Activated naive CD8-positive, alpha-beta T cell (primary cell): Measurements from ENCODE around the gene INCA1.
"Not testable (repeated sequence)": the region's sequence is repeated elsewhere in the genome, so short reads cannot be mapped to it uniquely, and the experiment has no call there.

Experiments used
- H3K27ac Mint-ChIP-seq: one replicate; pipeline ENCODE4 v1.8.0; 2021; ENCODE audit warnings: mixed read lengths
- H3K27me3 Mint-ChIP-seq: one replicate; pipeline ENCODE4 v1.8.0; 2021; ENCODE audit warnings: mixed read lengths
- H3K36me3 Mint-ChIP-seq: one replicate; pipeline ENCODE4 v1.8.0; 2021; ENCODE audit warnings: mixed read lengths
- H3K4me1 Mint-ChIP-seq: one replicate; pipeline ENCODE4 v1.8.0; 2021; ENCODE audit warnings: low read depth, mixed read lengths
- H3K4me3 Mint-ChIP-seq: one replicate; pipeline ENCODE4 v1.8.0; 2021; ENCODE audit warnings: mild to moderate bottlenecking, mixed read lengths
- H3K9me3 Mint-ChIP-seq: one replicate; pipeline ENCODE4 v1.8.0; 2021; ENCODE audit warnings: low read depth, mixed read lengths

The INCA1 gene

GRCh38 chr17:4997302-4998026 is at the start of gene INCA1, which contains the start of gene KIF1C:
Gene INCA1 (minus strand): TSS chr17:4997522. CDS start chr17:4994437, 3,085 bp downstream.
Gene KIF1C (plus strand): TSS chr17:4997950. CDS start chr17:5000247, 2,297 bp downstream.
- peak within 1 kb of the TSS; percentile 83 for H3K27ac Mint-ChIP-seq
- no peaks in the 10 kb centered on the region for H3K9me3 Mint-ChIP-seq
- H3K27me3 Mint-ChIP-seq: no peaks in the 10 kb centered on the region
- peaks cover 2% of the 10 kb centered on the region for H3K36me3 Mint-ChIP-seq
- peaks cover 21% of the 10 kb centered on the region for H3K4me1 Mint-ChIP-seq
- peak within 1 kb of the TSS; percentile 82 for H3K4me3 Mint-ChIP-seq

- no peak overlapping the region for H3K4me3 Mint-ChIP-seq
Measured at GRCh38 chr17:5045496-5045895, 48.2 kb upstream of the INCA1 start.

GRCh38 chr17:5044630-5045029 is 47.3 kb upstream of the INCA1 start:
- H3K27ac Mint-ChIP-seq: no peak overlapping the region
- no peak overlapping the region for H3K4me3 Mint-ChIP-seq
- H3K27me3 Mint-ChIP-seq: no peaks in the 10 kb centered on the region
- H3K36me3 Mint-ChIP-seq: no peaks in the 10 kb centered on the region
- H3K9me3 Mint-ChIP-seq: no peaks in the 10 kb centered on the region
- H3K4me1 Mint-ChIP-seq: peaks cover 45% of the 10 kb centered on the region

More at GRCh38 chr17:5045496-5045895, 48.2 kb upstream of the INCA1 start:
- Mint-ChIP-seq H3K27me3 (no peaks in the 10 kb centered on the region), H3K4me1 (peaks cover 49% of the 10 kb centered on the region), H3K27ac (no peak overlapping the region), H3K9me3 (no peaks in the 10 kb centered on the region), H3K36me3 (no peaks in the 10 kb centered on the region)

- peaks cover 37% of the 10 kb centered on the region for H3K4me1 Mint-ChIP-seq
- no peaks in the 10 kb centered on the region for H3K9me3 Mint-ChIP-seq
- no peak overlapping the region for H3K27ac Mint-ChIP-seq
- H3K4me3 Mint-ChIP-seq: peak overlapping the region; percentile 32
- H3K27me3 Mint-ChIP-seq: no peaks in the 10 kb centered on the region
- H3K36me3 Mint-ChIP-seq: no peaks in the 10 kb centered on the region
Measured at GRCh38 chr17:5043524-5043923, 46.2 kb upstream of the INCA1 start.

GRCh38 chr17:5042157-5043022 is 45.1 kb upstream of the INCA1 start:
- Mint-ChIP-seq H3K36me3 (no peaks in the 10 kb centered on the region), H3K27me3 (no peaks in the 10 kb centered on the region), H3K4me3 (peak overlapping the region; percentile 73), H3K27ac (peak overlapping the region; percentile 83), H3K4me1 (peaks cover 28% of the 10 kb centered on the region), H3K9me3 (no peaks in the 10 kb centered on the region)

- H3K4me3 Mint-ChIP-seq: no peak within 1 kb of the TSS
- H3K4me1 Mint-ChIP-seq: peaks cover 17% of the 10 kb centered on the region
- H3K36me3 Mint-ChIP-seq: no peaks in the 10 kb centered on the region
- H3K27ac Mint-ChIP-seq: no peak within 1 kb of the TSS
- no peaks in the 10 kb centered on the region for H3K9me3 Mint-ChIP-seq
- no peaks in the 10 kb centered on the region for H3K27me3 Mint-ChIP-seq
Measured at GRCh38 chr17:5035315-5035714, 38.0 kb upstream of the INCA1 start, which contains the start of gene SLC52A1. Gene SLC52A1 (minus strand): TSS chr17:5035426. CDS start chr17:5034606, 820 bp downstream.

GRCh38 chr17:5034651-5035050 is 37.3 kb upstream of the INCA1 start:
- H3K27ac Mint-ChIP-seq: no peak overlapping the region
- no peaks in the 10 kb centered on the region for H3K36me3 Mint-ChIP-seq
- no peak overlapping the region for H3K4me3 Mint-ChIP-seq
- H3K9me3 Mint-ChIP-seq: no peaks in the 10 kb centered on the region
- no peaks in the 10 kb centered on the region for H3K27me3 Mint-ChIP-seq
- peaks cover 15% of the 10 kb centered on the region for H3K4me1 Mint-ChIP-seq

- no peaks in the 10 kb centered on the region for H3K9me3 Mint-ChIP-seq
- H3K4me1 Mint-ChIP-seq: peaks cover 15% of the 10 kb centered on the region
- H3K4me3 Mint-ChIP-seq: no peak overlapping the region
- H3K27ac Mint-ChIP-seq: no peak overlapping the region
- no peaks in the 10 kb centered on the region for H3K36me3 Mint-ChIP-seq
- H3K27me3 Mint-ChIP-seq: no peaks in the 10 kb centered on the region
Measured at GRCh38 chr17:5034063-5034462, 36.7 kb upstream of the INCA1 start.

GRCh38 chr17:5033352-5034015 is 36.2 kb upstream of the INCA1 start:
- Mint-ChIP-seq H3K4me3 (no peak overlapping the region), H3K9me3 (no peaks in the 10 kb centered on the region), H3K36me3 (no peaks in the 10 kb centered on the region), H3K27me3 (no peaks in the 10 kb centered on the region), H3K4me1 (peaks cover 15% of the 10 kb centered on the region), H3K27ac (no peak overlapping the region)

- Mint-ChIP-seq H3K9me3 (no peaks in the 10 kb centered on the region), H3K36me3 (no peaks in the 10 kb centered on the region), H3K4me3 (no peak overlapping the region), H3K4me1 (peaks cover 15% of the 10 kb centered on the region), H3K27me3 (no peaks in the 10 kb centered on the region), H3K27ac (no peak overlapping the region)
Measured at GRCh38 chr17:5032865-5033264, 35.5 kb upstream of the INCA1 start.

- no peaks in the 10 kb centered on the region for H3K36me3 Mint-ChIP-seq
- H3K4me3 Mint-ChIP-seq: peak overlapping the region; percentile 80
- no peaks in the 10 kb centered on the region for H3K9me3 Mint-ChIP-seq
- no peaks in the 10 kb centered on the region for H3K27me3 Mint-ChIP-seq
- peak overlapping the region; percentile 73 for H3K27ac Mint-ChIP-seq
- peaks cover 15% of the 10 kb centered on the region for H3K4me1 Mint-ChIP-seq
Measured at GRCh38 chr17:5031365-5032082, 34.2 kb upstream of the INCA1 start.

- not testable (repeated sequence) for H3K4me3 Mint-ChIP-seq, H3K9me3 Mint-ChIP-seq, H3K27me3 Mint-ChIP-seq, H3K36me3 Mint-ChIP-seq, H3K27ac Mint-ChIP-seq
- peaks cover 15% of the 10 kb centered on the region for H3K4me1 Mint-ChIP-seq
Measured at GRCh38 chr17:5030168-5030567, 32.8 kb upstream of the INCA1 start.

GRCh38 chr17:5027916-5028315 is 30.6 kb upstream of the INCA1 start:
- H3K9me3 Mint-ChIP-seq: no peaks in the 10 kb centered on the region
- H3K36me3 Mint-ChIP-seq: no peaks in the 10 kb centered on the region
- H3K4me3 Mint-ChIP-seq: no peak overlapping the region
- peaks cover 17% of the 10 kb centered on the region for H3K4me1 Mint-ChIP-seq
- no peak overlapping the region for H3K27ac Mint-ChIP-seq
- no peaks in the 10 kb centered on the region for H3K27me3 Mint-ChIP-seq

GRCh38 chr17:5027299-5027698 is 30.0 kb upstream of the INCA1 start:
- H3K9me3 Mint-ChIP-seq: no peaks in the 10 kb centered on the region
- H3K36me3 Mint-ChIP-seq: no peaks in the 10 kb centered on the region

More at GRCh38 chr17:5027299-5027698, 30.0 kb upstream of the INCA1 start:
- Mint-ChIP-seq H3K4me1 (peaks cover 17% of the 10 kb centered on the region), H3K27ac (no peak overlapping the region), H3K27me3 (no peaks in the 10 kb centered on the region), H3K4me3 (no peak overlapping the region)
